Panc1 (cell line): ENCODE measurements around the gene EOLA2. TPM values are rescaled to one million over a fixed set of nuclear protein-coding genes. Genes with fewer than 3 reads are reported as not detected.
"Not testable (repeated sequence)": the region's sequence is repeated elsewhere in the genome, so short reads cannot be mapped to it uniquely, and the experiment has no call there.

Source experiments
- ATAC-seq: fragments of 200-7000 bp; cut with Tn5 transposase; 2 replicates; pipeline ENCODE4 v1.9.1; 2020; ENCODE audit warnings: mild to moderate bottlenecking, moderate library complexity
- BruUV-seq: library from RNA; stranded (reverse); fragments of 400-500 nt; replicated peaks from 2 replicates; lab custom pipeline; 2021; lab: Mats Ljungman, UMichigan
- CTCF ChIA-PET: fragments of 300-600 bp; sonication (Branson Sonifier 250); formaldehyde crosslinking; loops from one replicate; lab custom pipeline; 2022; ENCODE audit warnings: antibody characterized with exemption; lab: Charles Lee
- POLR2A ChIA-PET: fragments of 300-600 bp; sonication (Branson Sonifier 250); formaldehyde crosslinking; loops from one replicate; lab custom pipeline; 2022; ENCODE audit warnings: antibody characterized with exemption; lab: Charles Lee
- DNase-seq: peaks from one replicate; pipeline ENCODE4 v3.0.0-alpha.2; 2010; ENCODE audit warnings: low read depth, low spot score
- H3K27ac ChIP-seq: 2 replicates; pipeline ENCODE4 v1.5.1; 2011; ENCODE audit warnings: mild to moderate bottlenecking, low read length, inconsistent platforms
- H3K27me3 ChIP-seq: fragments of 200-500 bp; sonication (Bioruptor generic); 2 replicates; pipeline ENCODE4 v1.6.0; 2014; ENCODE audit warnings: low read length, inconsistent platforms; ENCODE audit not compliant: control insufficient read depth, insufficient read depth
- H3K36me3 ChIP-seq: fragments of 200-500 bp; sonication (Bioruptor generic); 2 replicates; pipeline ENCODE4 v1.5.1; 2014; ENCODE audit warnings: inconsistent platforms, mild to moderate bottlenecking, low read length, moderate library complexity; ENCODE audit not compliant: control insufficient read depth, insufficient read depth
- H3K4me1 ChIP-seq: 2 replicates; pipeline ENCODE4 v1.5.1; 2011; ENCODE audit warnings: inconsistent platforms, mild to moderate bottlenecking, low read length, moderate library complexity; ENCODE audit not compliant: control insufficient read depth, insufficient read depth
- H3K4me3 ChIP-seq, 2 experiments: 2 replicates each; pipeline ENCODE4 v1.5.1; 2011 to 2012; ENCODE audit warnings: low read depth in 2 of 2, low read length in 2 of 2, mild to moderate bottlenecking in 2 of 2, inconsistent platforms in 1 of 2, moderate library complexity in 1 of 2
- H3K9me3 ChIP-seq: fragments of 200-500 bp; sonication (Bioruptor generic); 2 replicates; pipeline ENCODE4 v1.5.1; 2014; ENCODE audit warnings: low read depth, mild to moderate bottlenecking, inconsistent platforms, low read length, moderate library complexity; ENCODE audit not compliant: control insufficient read depth, insufficient read depth
- CTCF ChIP-seq: fragments of 450-650 bp; IDR thresholded peaks from 2 replicates; pipeline ENCODE4 v1.5.1; 2017; ENCODE audit warnings: mild to moderate bottlenecking
- POLR2AphosphoS5 ChIP-seq: IDR thresholded peaks from 2 replicates; pipeline ENCODE4 v1.6.1; 2012; ENCODE audit warnings: mild to moderate bottlenecking, low read depth, low read length, moderate library complexity
- REST ChIP-seq, 2 experiments: IDR thresholded peaks; 2 replicates each; pipeline ENCODE4 v1.6.1; 2011 to 2012; ENCODE audit warnings: low read depth in 2 of 2, control low read depth in 1 of 2, low read length in 1 of 2, mild to moderate bottlenecking in 1 of 2, moderate library complexity in 1 of 2; ENCODE audit not compliant: insufficient read depth in 1 of 2
- SIN3A ChIP-seq: IDR thresholded peaks from 2 replicates; pipeline ENCODE4 v1.6.1; 2012; ENCODE audit warnings: low read depth, mild to moderate bottlenecking, low read length, moderate library complexity, borderline replicate concordance; ENCODE audit not compliant: insufficient read depth
- TCF7L2 ChIP-seq: IDR thresholded peaks from 2 replicates; pipeline ENCODE4 v1.6.1; 2011; ENCODE audit warnings: mild to moderate bottlenecking, low read depth, low read length, inconsistent platforms
- in situ Hi-C: cut with HindIII; loops from 2 replicates; pipeline ENCODE4 v1.10.0; 2016; ENCODE audit warnings: low sequenced_read_pairs, low pct_unique_long_range_greater_than_20kb
- intact Hi-C: fragments of 100-400 bp; cut with micrococcal nuclease; formaldehyde crosslinking; loops from one replicate; pipeline ENCODE4 v1.10.0; 2022; ENCODE audit not compliant: unreplicated experiment
- total RNA-seq: library from RNA; stranded (reverse); gene quantifications from one replicate; pipeline ENCODE4 v1.2.1, GENCODE V29; 2021; ENCODE audit not compliant: unreplicated experiment

EOLA2 gene
- total RNA-seq, 1 experiment from 2014 or later: 75.0 TPM

GRCh38 chrX:149898554-149898953 is 39.7 kb downstream of the EOLA2 start:
- TF ChIP-seq POLR2AphosphoS5 (no peak), REST (IDR thresholded peaks at IDR 0.05; ENCODE audit: insufficient read depth in 1 of 2, low read depth in 2 of 2, low read length in 1 of 2) (no peak), CTCF (no peak), TCF7L2 (no peak), SIN3A (no peak)
- H3K36me3 ChIP-seq: no peaks in the 10 kb centered on the region; the same call in 1 of the 2 replicates
- no peaks in the 10 kb centered on the region for H3K9me3 ChIP-seq
- no peak for DNase-seq
- no peaks in the 10 kb centered on the region for H3K4me1 ChIP-seq
- no TSS peak for BruUV-seq
- ChIA-PET POLR2A (no interaction called here), CTCF (no interaction called here)
- intact Hi-C loops (no loop called here), in situ Hi-C loops (no loop called here)
- ATAC-seq: no peak
- H3K4me3 ChIP-seq: no peak overlapping the region
- no peaks in the 10 kb centered on the region; the same call in 1 of the 2 replicates for H3K27me3 ChIP-seq
- no peak overlapping the region for H3K27ac ChIP-seq

- H3K9me3 ChIP-seq, ATAC-seq, H3K36me3 ChIP-seq, intact Hi-C loops, H3K27me3 ChIP-seq, CTCF ChIA-PET, in situ Hi-C loops, H3K27ac ChIP-seq, POLR2A ChIA-PET, DNase-seq, H3K4me1 ChIP-seq, H3K4me3 ChIP-seq, BruUV-seq: not testable (repeated sequence)
Observed at GRCh38 chrX:149890828-149891227, 47.5 kb downstream of the EOLA2 start.

Other genes starting within 250 kb of the EOLA2 start
- gene MAGEA11, start 226.4 kb downstream of the EOLA2 start, total RNA-seq: not detected
- 1.0 TPM for gene HSFX1, start 164.4 kb downstream of the EOLA2 start, total RNA-seq
- gene MAGEA9, start 156.6 kb downstream of the EOLA2 start, total RNA-seq: not detected
- not detected for gene MAGEA8, start 57.3 kb downstream of the EOLA2 start, total RNA-seq
- gene HSFX4, start 8.9 kb downstream of the EOLA2 start, total RNA-seq: not detected